ENCODE data around the gene NFIA. TPM values are rescaled to one million over a fixed set of nuclear protein-coding genes. Genes with fewer than 3 reads are reported as not detected.

NFIA gene
- total RNA-seq, 1 donor from 2014 or later: 16.2 TPM

DNA sequence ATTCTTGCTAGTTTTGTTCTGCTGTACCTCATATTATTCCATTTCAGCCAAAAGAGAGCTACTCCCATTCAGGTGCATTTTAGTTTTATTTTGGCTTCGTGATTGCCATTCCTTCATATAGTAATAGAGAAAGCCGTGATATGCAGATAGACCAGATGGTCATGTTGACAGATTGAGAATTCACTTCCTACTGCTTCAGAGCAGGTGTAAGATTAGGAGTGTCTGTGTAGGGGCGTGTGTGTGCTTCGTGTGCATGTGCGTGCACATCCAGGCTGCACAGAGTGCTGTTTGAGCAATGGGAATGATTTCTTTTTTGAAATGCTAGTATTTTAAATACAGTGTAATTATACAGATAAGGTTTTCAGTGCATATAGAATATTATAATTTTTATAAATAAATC lies 10.3 kb downstream of the NFIA start:
- no peak for DNase-seq (ENCODE audit: low spot score)
- H3K27ac Mint-ChIP-seq (ENCODE audit: unreplicated experiment): no peak overlapping the region
- H3K4me1 Mint-ChIP-seq (ENCODE audit: unreplicated experiment): no peaks in the 10 kb centered on the region
- no peak overlapping the region for H3K4me3 Mint-ChIP-seq (ENCODE audit: unreplicated experiment)
- no peaks in the 10 kb centered on the region for H3K9me3 Mint-ChIP-seq (ENCODE audit: unreplicated experiment)
- TF ChIP-seq, protein P1, sequence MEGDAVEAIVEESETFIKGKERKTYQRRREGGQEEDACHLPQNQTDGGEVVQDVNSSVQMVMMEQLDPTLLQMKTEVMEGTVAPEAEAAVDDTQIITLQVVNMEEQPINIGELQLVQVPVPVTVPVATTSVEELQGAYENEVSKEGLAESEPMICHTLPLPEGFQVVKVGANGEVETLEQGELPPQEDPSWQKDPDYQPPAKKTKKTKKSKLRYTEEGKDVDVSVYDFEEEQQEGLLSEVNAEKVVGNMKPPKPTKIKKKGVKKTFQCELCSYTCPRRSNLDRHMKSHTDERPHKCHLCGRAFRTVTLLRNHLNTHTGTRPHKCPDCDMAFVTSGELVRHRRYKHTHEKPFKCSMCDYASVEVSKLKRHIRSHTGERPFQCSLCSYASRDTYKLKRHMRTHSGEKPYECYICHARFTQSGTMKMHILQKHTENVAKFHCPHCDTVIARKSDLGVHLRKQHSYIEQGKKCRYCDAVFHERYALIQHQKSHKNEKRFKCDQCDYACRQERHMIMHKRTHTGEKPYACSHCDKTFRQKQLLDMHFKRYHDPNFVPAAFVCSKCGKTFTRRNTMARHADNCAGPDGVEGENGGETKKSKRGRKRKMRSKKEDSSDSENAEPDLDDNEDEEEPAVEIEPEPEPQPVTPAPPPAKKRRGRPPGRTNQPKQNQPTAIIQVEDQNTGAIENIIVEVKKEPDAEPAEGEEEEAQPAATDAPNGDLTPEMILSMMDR (IDR thresholded peaks at IDR 0.05; ENCODE audit: unreplicated experiment): no peak
- H3K36me3 Mint-ChIP-seq (ENCODE audit: low read depth, unreplicated experiment): peaks cover 2% of the 10 kb centered on the region
- no peaks in the 10 kb centered on the region for H3K27me3 Mint-ChIP-seq (ENCODE audit: unreplicated experiment)

- Mint-ChIP-seq H3K4me1 (ENCODE audit: unreplicated experiment) (no peaks in the 10 kb centered on the region), H3K9me3 (ENCODE audit: unreplicated experiment) (no peaks in the 10 kb centered on the region), H3K4me3 (ENCODE audit: unreplicated experiment) (no peak overlapping the region), H3K36me3 (ENCODE audit: low read depth, unreplicated experiment) (peaks cover 1% of the 10 kb centered on the region), H3K27ac (ENCODE audit: unreplicated experiment) (no peak overlapping the region), H3K27me3 (ENCODE audit: unreplicated experiment) (no peaks in the 10 kb centered on the region)
- DNase-seq (ENCODE audit: low spot score): no peak
- TF ChIP-seq, protein P1 (IDR thresholded peaks at IDR 0.05; ENCODE audit: unreplicated experiment): no peak
These were observed 11.3 kb downstream of the NFIA start for GRCh38 chr1:61093525-61094137.

- TF ChIP-seq, protein P1 (IDR thresholded peaks at IDR 0.05; ENCODE audit: unreplicated experiment): no peak
These were observed 12.5 kb downstream of the NFIA start for GRCh38 chr1:61094677-61095469.

DNA sequence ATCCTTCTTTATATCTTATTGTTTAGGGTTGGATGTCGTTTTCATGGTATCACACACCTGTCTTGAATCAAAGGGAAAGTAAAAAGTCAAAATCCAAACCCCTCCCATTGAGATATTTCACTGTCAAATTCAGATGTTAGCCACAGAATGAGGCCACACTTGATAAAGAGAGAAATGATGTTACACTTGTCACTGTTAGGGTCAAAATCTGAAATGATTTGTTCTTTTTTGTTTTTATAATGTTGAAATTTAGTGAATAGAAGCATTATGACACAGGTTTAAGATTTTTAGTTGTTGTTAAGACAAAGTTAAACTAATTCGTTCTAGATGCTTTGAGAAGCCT lies 13.1 kb downstream of the NFIA start:
- no peak for DNase-seq (ENCODE audit: low spot score)
- Mint-ChIP-seq H3K4me1 (ENCODE audit: unreplicated experiment) (no peaks in the 10 kb centered on the region), H3K27me3 (ENCODE audit: unreplicated experiment) (no peaks in the 10 kb centered on the region), H3K9me3 (ENCODE audit: unreplicated experiment) (no peaks in the 10 kb centered on the region), H3K27ac (ENCODE audit: unreplicated experiment) (no peak overlapping the region), H3K4me3 (ENCODE audit: unreplicated experiment) (no peak overlapping the region), H3K36me3 (ENCODE audit: low read depth, unreplicated experiment) (no peaks in the 10 kb centered on the region)
- TF ChIP-seq, protein P1 (IDR thresholded peaks at IDR 0.05; ENCODE audit: unreplicated experiment): no peak

More at GRCh38 chr1:61094677-61095469, 12.5 kb downstream of the NFIA start:
- Mint-ChIP-seq H3K27me3 (ENCODE audit: unreplicated experiment) (no peaks in the 10 kb centered on the region), H3K4me3 (ENCODE audit: unreplicated experiment) (no peak overlapping the region), H3K4me1 (ENCODE audit: unreplicated experiment) (no peaks in the 10 kb centered on the region), H3K9me3 (ENCODE audit: unreplicated experiment) (no peaks in the 10 kb centered on the region), H3K27ac (ENCODE audit: unreplicated experiment) (no peak overlapping the region), H3K36me3 (ENCODE audit: low read depth, unreplicated experiment) (no peaks in the 10 kb centered on the region)
- DNase-seq (ENCODE audit: low spot score): no peak

GRCh38 chr1:61097317-61097716 lies 15.0 kb downstream of the NFIA start:
- Mint-ChIP-seq H3K4me1 (ENCODE audit: unreplicated experiment) (no peaks in the 10 kb centered on the region), H3K9me3 (ENCODE audit: unreplicated experiment) (no peaks in the 10 kb centered on the region), H3K36me3 (ENCODE audit: low read depth, unreplicated experiment) (no peaks in the 10 kb centered on the region), H3K4me3 (ENCODE audit: unreplicated experiment) (no peak overlapping the region), H3K27ac (ENCODE audit: unreplicated experiment) (no peak overlapping the region), H3K27me3 (ENCODE audit: unreplicated experiment) (no peaks in the 10 kb centered on the region)
- TF ChIP-seq, protein P1 (IDR thresholded peaks at IDR 0.05; ENCODE audit: unreplicated experiment): no peak
- DNase-seq (ENCODE audit: low spot score): no peak

All from endothelial cell (in vitro differentiated cells).